ENCODE measurements around the gene ZNF148.

The ZNF148 gene

GRCh38 chr3:125318167-125318865 is 56.8 kb downstream of the ZNF148 start:
- Histone ChIP-seq H3K36me3 (ENCODE audit: insufficient read depth, low read length) (peaks cover 27% of the 10 kb centered on the region), H3K27me3 (ENCODE audit: insufficient read depth, low read length) (no peaks in the 10 kb centered on the region), H3K27ac (ENCODE audit: low read depth, low read length) (no peak overlapping the region)

DNA sequence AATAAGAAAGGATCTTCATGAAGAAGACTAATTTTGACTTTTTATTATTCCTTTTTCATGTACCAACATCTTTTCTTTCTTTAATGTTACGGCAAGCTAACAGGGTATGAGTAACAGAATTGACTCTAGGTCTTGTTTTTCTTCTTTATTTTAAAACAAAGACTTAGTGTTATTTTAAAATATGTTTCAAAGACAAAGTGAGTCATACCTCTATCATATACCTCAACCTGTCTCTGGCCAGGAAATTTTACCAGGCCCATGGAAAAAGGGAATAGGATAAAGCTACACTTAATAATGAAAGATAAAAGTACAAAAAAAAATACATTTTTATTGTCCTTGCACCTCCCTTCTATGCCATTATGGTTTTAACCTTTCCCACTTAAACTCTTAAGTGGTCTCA is 57.4 kb downstream of the ZNF148 start:
- Histone ChIP-seq H3K4me1 (ENCODE audit: control insufficient read depth, insufficient read depth, low read length, unreplicated experiment) (peaks cover 9% of the 10 kb centered on the region), H3K79me2 (ENCODE audit: control insufficient read depth, insufficient read depth, low read length, unreplicated experiment) (peaks cover 6% of the 10 kb centered on the region), H2AFZ (ENCODE audit: low read length, unreplicated experiment) (no peak overlapping the region), H3K27me3 (ENCODE audit: insufficient read depth, low read length) (no peaks in the 10 kb centered on the region), H3K4me3 (ENCODE audit: low read depth, low read length) (no peak overlapping the region), H3K27ac (ENCODE audit: low read depth, low read length) (no peak overlapping the region), H3K36me3 (ENCODE audit: insufficient read depth, low read length) (peaks cover 28% of the 10 kb centered on the region)

More at GRCh38 chr3:125318167-125318865, 56.8 kb downstream of the ZNF148 start:
- Histone ChIP-seq H2AFZ (ENCODE audit: low read length, unreplicated experiment) (no peak overlapping the region), H3K79me2 (ENCODE audit: control insufficient read depth, insufficient read depth, low read length, unreplicated experiment) (peaks cover 6% of the 10 kb centered on the region), H3K4me1 (ENCODE audit: control insufficient read depth, insufficient read depth, low read length, unreplicated experiment) (peaks cover 9% of the 10 kb centered on the region), H3K4me3 (ENCODE audit: low read depth, low read length) (no peak overlapping the region)

GRCh38 chr3:125316949-125317348 is 58.2 kb downstream of the ZNF148 start:
- Histone ChIP-seq H3K27me3 (ENCODE audit: insufficient read depth, low read length) (no peaks in the 10 kb centered on the region), H3K4me3 (ENCODE audit: low read depth, low read length) (no peak overlapping the region), H2AFZ (ENCODE audit: low read length, unreplicated experiment) (no peak overlapping the region), H3K27ac (ENCODE audit: low read depth, low read length) (no peak overlapping the region), H3K4me1 (ENCODE audit: control insufficient read depth, insufficient read depth, low read length, unreplicated experiment) (peaks cover 9% of the 10 kb centered on the region), H3K36me3 (ENCODE audit: insufficient read depth, low read length) (peaks cover 36% of the 10 kb centered on the region), H3K79me2 (ENCODE audit: control insufficient read depth, insufficient read depth, low read length, unreplicated experiment) (peaks cover 6% of the 10 kb centered on the region)

- peaks cover 6% of the 10 kb centered on the region for H3K79me2 ChIP-seq (ENCODE audit: control insufficient read depth, insufficient read depth, low read length, unreplicated experiment)
- no peaks in the 10 kb centered on the region for H3K27me3 ChIP-seq (ENCODE audit: insufficient read depth, low read length)
- peaks cover 9% of the 10 kb centered on the region for H3K4me1 ChIP-seq (ENCODE audit: control insufficient read depth, insufficient read depth, low read length, unreplicated experiment)
- H3K4me3 ChIP-seq (ENCODE audit: low read depth, low read length), result no peak overlapping the region
- no peak overlapping the region for H3K27ac ChIP-seq (ENCODE audit: low read depth, low read length)
- H2AFZ ChIP-seq (ENCODE audit: low read length, unreplicated experiment), result no peak overlapping the region
- H3K36me3 ChIP-seq (ENCODE audit: insufficient read depth, low read length), result peaks cover 43% of the 10 kb centered on the region
These were observed 58.9 kb downstream of the ZNF148 start for GRCh38 chr3:125316246-125316645.

GRCh38 chr3:125313060-125313635 is 62.0 kb downstream of the ZNF148 start:
- H3K27ac ChIP-seq (ENCODE audit: low read depth, low read length), result no peak overlapping the region
- peaks cover 5% of the 10 kb centered on the region for H3K4me1 ChIP-seq (ENCODE audit: control insufficient read depth, insufficient read depth, low read length, unreplicated experiment)
- no peak overlapping the region for H2AFZ ChIP-seq (ENCODE audit: low read length, unreplicated experiment)
- H3K79me2 ChIP-seq (ENCODE audit: control insufficient read depth, insufficient read depth, low read length, unreplicated experiment), result peaks cover 23% of the 10 kb centered on the region
- H3K36me3 ChIP-seq (ENCODE audit: insufficient read depth, low read length), result peaks cover 63% of the 10 kb centered on the region
- no peak overlapping the region for H3K4me3 ChIP-seq (ENCODE audit: low read depth, low read length)
- H3K27me3 ChIP-seq (ENCODE audit: insufficient read depth, low read length), result no peaks in the 10 kb centered on the region

DNA sequence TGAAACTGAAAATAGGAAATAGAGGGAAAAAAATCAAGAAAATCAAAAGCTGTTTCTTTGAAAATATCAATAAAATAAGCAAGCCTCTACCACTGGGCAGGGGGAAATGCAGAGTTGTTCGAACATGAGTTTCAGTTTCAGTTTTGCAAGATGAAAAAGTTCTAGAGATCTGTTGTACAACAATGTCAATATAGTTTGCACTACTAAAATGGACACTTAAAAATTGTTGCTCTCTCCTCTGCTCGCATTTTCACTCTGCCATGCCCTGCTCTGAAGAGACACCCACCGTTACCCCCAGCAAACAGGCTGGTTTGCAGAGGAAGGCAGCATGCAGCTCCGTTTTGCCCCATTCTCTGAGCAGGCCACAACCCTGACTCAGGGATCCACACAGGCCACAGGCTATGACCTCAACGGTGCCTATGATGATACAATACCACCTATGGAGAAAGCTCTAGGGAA is 64.5 kb downstream of the ZNF148 start:
- H2AFZ ChIP-seq (ENCODE audit: low read length, unreplicated experiment), result no peak overlapping the region
- H3K4me3 ChIP-seq (ENCODE audit: low read depth, low read length), result no peak overlapping the region
- H3K27me3 ChIP-seq (ENCODE audit: insufficient read depth, low read length), result no peaks in the 10 kb centered on the region
- H3K79me2 ChIP-seq (ENCODE audit: control insufficient read depth, insufficient read depth, low read length, unreplicated experiment), result peaks cover 37% of the 10 kb centered on the region
- no peak overlapping the region for H3K27ac ChIP-seq (ENCODE audit: low read depth, low read length)
- H3K4me1 ChIP-seq (ENCODE audit: control insufficient read depth, insufficient read depth, low read length, unreplicated experiment), result no peaks in the 10 kb centered on the region
- H3K36me3 ChIP-seq (ENCODE audit: insufficient read depth, low read length), result peaks cover 60% of the 10 kb centered on the region

GRCh38 chr3:125309476-125309875 is 65.6 kb downstream of the ZNF148 start:
- Histone ChIP-seq H3K4me3 (ENCODE audit: low read depth, low read length) (no peak overlapping the region), H3K27me3 (ENCODE audit: insufficient read depth, low read length) (no peaks in the 10 kb centered on the region), H3K27ac (ENCODE audit: low read depth, low read length) (no peak overlapping the region), H3K4me1 (ENCODE audit: control insufficient read depth, insufficient read depth, low read length, unreplicated experiment) (no peaks in the 10 kb centered on the region), H3K36me3 (ENCODE audit: insufficient read depth, low read length) (peaks cover 54% of the 10 kb centered on the region), H2AFZ (ENCODE audit: low read length, unreplicated experiment) (no peak overlapping the region), H3K79me2 (ENCODE audit: control insufficient read depth, insufficient read depth, low read length, unreplicated experiment) (peaks cover 43% of the 10 kb centered on the region)

GRCh38 chr3:125306620-125307019 is 68.5 kb downstream of the ZNF148 start:
- H3K36me3 ChIP-seq (ENCODE audit: insufficient read depth, low read length), result peaks cover 33% of the 10 kb centered on the region

GRCh38 chr3:125302932-125303331 is 72.2 kb downstream of the ZNF148 start:
- no peak overlapping the region for H3K4me3 ChIP-seq (ENCODE audit: low read depth, low read length)
- H3K79me2 ChIP-seq (ENCODE audit: control insufficient read depth, insufficient read depth, low read length, unreplicated experiment), result peaks cover 53% of the 10 kb centered on the region
- H3K27me3 ChIP-seq (ENCODE audit: insufficient read depth, low read length), result no peaks in the 10 kb centered on the region
- H3K36me3 ChIP-seq (ENCODE audit: insufficient read depth, low read length), result peaks cover 1% of the 10 kb centered on the region; the same call in 1 of the 2 replicates
- no peak overlapping the region for H2AFZ ChIP-seq (ENCODE audit: low read length, unreplicated experiment)
- peaks cover 22% of the 10 kb centered on the region for H3K4me1 ChIP-seq (ENCODE audit: control insufficient read depth, insufficient read depth, low read length, unreplicated experiment)
- no peak overlapping the region for H3K27ac ChIP-seq (ENCODE audit: low read depth, low read length)

More at GRCh38 chr3:125306620-125307019, 68.5 kb downstream of the ZNF148 start:
- no peaks in the 10 kb centered on the region for H3K27me3 ChIP-seq (ENCODE audit: insufficient read depth, low read length)
- H2AFZ ChIP-seq (ENCODE audit: low read length, unreplicated experiment), result no peak overlapping the region
- H3K4me1 ChIP-seq (ENCODE audit: control insufficient read depth, insufficient read depth, low read length, unreplicated experiment), result peaks cover under 1% of the 10 kb centered on the region
- no peak overlapping the region for H3K4me3 ChIP-seq (ENCODE audit: low read depth, low read length)
- H3K79me2 ChIP-seq (ENCODE audit: control insufficient read depth, insufficient read depth, low read length, unreplicated experiment), result peaks cover 55% of the 10 kb centered on the region
- H3K27ac ChIP-seq (ENCODE audit: low read depth, low read length), result no peak overlapping the region

GRCh38 chr3:125300416-125300815 is 74.7 kb downstream of the ZNF148 start:
- peak overlapping the region; percentile 67 for H3K27ac ChIP-seq (ENCODE audit: low read depth, low read length)
- H2AFZ ChIP-seq (ENCODE audit: low read length, unreplicated experiment), result no peak overlapping the region
- no peaks in the 10 kb centered on the region for H3K27me3 ChIP-seq (ENCODE audit: insufficient read depth, low read length)
- peaks cover 22% of the 10 kb centered on the region for H3K4me1 ChIP-seq (ENCODE audit: control insufficient read depth, insufficient read depth, low read length, unreplicated experiment)
- no peaks in the 10 kb centered on the region for H3K36me3 ChIP-seq (ENCODE audit: insufficient read depth, low read length)
- no peak overlapping the region for H3K4me3 ChIP-seq (ENCODE audit: low read depth, low read length)
- H3K79me2 ChIP-seq (ENCODE audit: control insufficient read depth, insufficient read depth, low read length, unreplicated experiment), result peaks cover 50% of the 10 kb centered on the region

DNA sequence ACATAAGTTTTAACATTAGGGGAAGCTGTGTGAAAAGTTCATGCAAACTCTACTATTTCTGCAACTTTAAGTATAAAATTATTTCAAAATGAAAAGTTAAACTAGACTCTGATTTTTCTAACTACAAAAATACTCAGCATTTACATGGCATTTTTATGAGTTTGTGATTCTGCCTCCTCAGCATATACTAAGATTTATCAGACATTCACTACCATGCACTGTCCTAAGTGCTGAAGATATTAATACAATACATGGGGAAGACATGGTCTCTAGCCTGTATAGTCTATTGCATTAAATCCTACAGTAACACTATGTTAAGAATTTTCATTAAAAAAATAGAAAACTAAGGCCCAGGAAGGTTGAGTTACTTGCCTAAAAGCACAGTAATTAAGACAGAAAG is 80.7 kb downstream of the ZNF148 start:
- no peak overlapping the region for H2AFZ ChIP-seq (ENCODE audit: low read length, unreplicated experiment)
- peaks cover 42% of the 10 kb centered on the region for H3K79me2 ChIP-seq (ENCODE audit: control insufficient read depth, insufficient read depth, low read length, unreplicated experiment)
- H3K4me3 ChIP-seq (ENCODE audit: low read depth, low read length), result no peak overlapping the region
- H3K27ac ChIP-seq (ENCODE audit: low read depth, low read length), result no peak overlapping the region
- H3K4me1 ChIP-seq (ENCODE audit: control insufficient read depth, insufficient read depth, low read length, unreplicated experiment), result no peaks in the 10 kb centered on the region
- H3K36me3 ChIP-seq (ENCODE audit: insufficient read depth, low read length), result no peaks in the 10 kb centered on the region
- H3K27me3 ChIP-seq (ENCODE audit: insufficient read depth, low read length), result no peaks in the 10 kb centered on the region

Measured in ACC112 (cell line).